IMR-90 (cell line): ENCODE results near the gene PRKACA. TPM values are rescaled to one million over a fixed set of nuclear protein-coding genes. Genes with fewer than 3 reads are reported as not detected.

Source experiments
- ATAC-seq: fragments of 200-7000 bp; cut with Tn5 transposase; 2 replicates; pipeline ENCODE4 v1.9.1; 2020; ENCODE audit warnings: low read depth, mild to moderate bottlenecking, moderate library complexity
- BruUV-seq: library from RNA; stranded (reverse); fragments of 400-500 nt; replicated peaks from 2 replicates; lab custom pipeline; 2021; lab: Mats Ljungman, UMichigan
- CTCF ChIA-PET: fragments of 300-600 bp; formaldehyde crosslinking; extraction: SDS; loops from one replicate; lab custom pipeline; 2021; ENCODE audit warnings: antibody characterized with exemption; lab: Yijun Ruan, JAX
- POLR2A ChIA-PET: fragments of 300-600 bp; sonication (Branson Sonifier 250); formaldehyde crosslinking; loops from one replicate; lab custom pipeline; 2022; ENCODE audit warnings: antibody characterized with exemption; ENCODE audit not compliant: unreplicated experiment; lab: Charles Lee
- DNase-seq: peaks from one replicate; pipeline ENCODE4 v3.0.0; 2013
- H2AFZ ChIP-seq: replicated peaks from 2 replicates; pipeline ENCODE3; 2013; ENCODE audit warnings: low read length, mild to moderate bottlenecking; ENCODE audit not compliant: poor library complexity
- H2AK5ac ChIP-seq: 2 replicates; pipeline ENCODE4 v1.6.1; 2013; ENCODE audit warnings: low read depth, low read length, inconsistent platforms
- H2AK9ac ChIP-seq: replicated peaks from 2 replicates; pipeline ENCODE3; 2013; ENCODE audit warnings: mild to moderate bottlenecking, low read depth, low read length, moderate library complexity; ENCODE audit not compliant: poor library complexity
- H2BK120ac ChIP-seq: 2 replicates; pipeline ENCODE4 v1.6.1; 2013; ENCODE audit warnings: low read depth, low read length, inconsistent platforms
- H2BK15ac ChIP-seq: 3 replicates; pipeline ENCODE4 v1.6.1; 2013; ENCODE audit warnings: low read depth, low read length, inconsistent platforms
- H2BK20ac ChIP-seq: 2 replicates; pipeline ENCODE4 v1.6.1; 2013; ENCODE audit warnings: low read depth, mild to moderate bottlenecking, inconsistent platforms, low read length, moderate library complexity
- H2BK5ac ChIP-seq: 2 replicates; pipeline ENCODE4 v1.6.1; 2013; ENCODE audit warnings: mild to moderate bottlenecking, low read depth, low read length, inconsistent platforms; ENCODE audit not compliant: poor library complexity, severe bottlenecking
- H3K14ac ChIP-seq: replicated peaks from 2 replicates; pipeline ENCODE4 v1.6.1; 2013; ENCODE audit warnings: low read depth, low read length, inconsistent platforms
- H3K18ac ChIP-seq: 2 replicates; pipeline ENCODE4 v1.6.1; 2013; ENCODE audit warnings: low read depth, low read length, control low read depth
- H3K23ac ChIP-seq: 2 replicates; pipeline ENCODE4 v1.6.1; 2013; ENCODE audit warnings: low read depth, low read length, inconsistent platforms
- H3K27ac ChIP-seq: 2 replicates; pipeline ENCODE4 v1.5.1; 2013; ENCODE audit warnings: mild to moderate bottlenecking, control low read depth, low read length; ENCODE audit not compliant: insufficient read depth
- H3K27me3 ChIP-seq: 2 replicates; pipeline ENCODE4 v1.6.1; 2013; ENCODE audit warnings: low read length; ENCODE audit not compliant: control insufficient read depth, insufficient read depth
- H3K36me3 ChIP-seq: 2 replicates; pipeline ENCODE4 v1.6.1; 2013; ENCODE audit warnings: low read length, mixed read lengths; ENCODE audit not compliant: control insufficient read depth, insufficient read depth
- H3K4ac ChIP-seq: 2 replicates; pipeline ENCODE4 v1.6.1; 2013; ENCODE audit warnings: low read depth, low read length, inconsistent platforms
- H3K4me1 ChIP-seq: 2 replicates; pipeline ENCODE4 v1.6.1; 2013; ENCODE audit warnings: low read length, mixed read lengths; ENCODE audit not compliant: control insufficient read depth, insufficient read depth
- H3K4me2 ChIP-seq: 2 replicates; pipeline ENCODE4 v1.6.1; 2013; ENCODE audit warnings: low read depth, mild to moderate bottlenecking, control low read depth, low read length, moderate library complexity
- H3K4me3 ChIP-seq: 2 replicates; pipeline ENCODE4 v1.5.1; 2013; ENCODE audit warnings: low read depth, mild to moderate bottlenecking, control low read depth, low read length, moderate library complexity; ENCODE audit not compliant: insufficient read depth
- H3K56ac ChIP-seq: 2 replicates; pipeline ENCODE4 v1.6.1; 2013; ENCODE audit warnings: low read length, inconsistent platforms; ENCODE audit not compliant: insufficient read depth; ENCODE audit errors: extremely low read depth
- H3K79me1 ChIP-seq, 2 experiments: 2 replicates each; pipeline ENCODE4 v1.6.1; 2013; ENCODE audit warnings: low read length in 2 of 2, inconsistent platforms in 1 of 2, low read depth in 1 of 2
- H3K9ac ChIP-seq: 2 replicates; pipeline ENCODE4 v1.6.1; 2013; ENCODE audit warnings: low read depth, low read length, control low read depth
- H3K9me1 ChIP-seq: 2 replicates; pipeline ENCODE4 v1.6.1; 2013; ENCODE audit warnings: low read length, inconsistent platforms; ENCODE audit not compliant: insufficient read depth
- H3K9me3 ChIP-seq: 2 replicates; pipeline ENCODE4 v1.6.1; 2013; ENCODE audit warnings: low read length; ENCODE audit not compliant: control insufficient read depth, insufficient read depth
- H4K20me1 ChIP-seq: 2 replicates; pipeline ENCODE4 v1.6.1; 2013; ENCODE audit warnings: low read length, inconsistent platforms; ENCODE audit not compliant: insufficient read depth
- H4K5ac ChIP-seq: 2 replicates; pipeline ENCODE4 v1.6.1; 2013; ENCODE audit warnings: mild to moderate bottlenecking, low read depth, low read length, control low read depth
- H4K8ac ChIP-seq, 2 experiments: 2 replicates each; pipeline ENCODE4 v1.6.1; 2013; ENCODE audit warnings: low read depth in 2 of 2, low read length in 2 of 2, control low read depth in 1 of 2, inconsistent platforms in 1 of 2
- H4K91ac ChIP-seq: 2 replicates; pipeline ENCODE4 v1.6.1; 2013; ENCODE audit warnings: low read depth, low read length, inconsistent platforms; ENCODE audit not compliant: insufficient read depth
- BHLHE40 ChIP-seq: fragments of 150-350 bp; IDR thresholded peaks from 2 replicates; pipeline ENCODE4 v1.6.1; 2016; ENCODE audit warnings: mild to moderate bottlenecking, low read depth, low read length
- CEBPB ChIP-seq: IDR thresholded peaks from 2 replicates; pipeline ENCODE4 v1.6.1; 2012; ENCODE audit warnings: low read depth, low read length, improper control_type of control experiment
- CTCF ChIP-seq: conservative IDR thresholded peaks from 2 replicates; pipeline ENCODE4 v1.5.1; 2012; ENCODE audit warnings: mild to moderate bottlenecking, low read depth, low read length, improper control_type of control experiment
- FOS ChIP-seq: fragments of 150-350 bp; IDR thresholded peaks from 2 replicates; pipeline ENCODE4 v1.6.1; 2016; ENCODE audit warnings: low read depth, low read length
- MAFK ChIP-seq: IDR thresholded peaks from 2 replicates; pipeline ENCODE4 v1.6.1; 2012; ENCODE audit warnings: low read depth, low read length, improper control_type of control experiment
- MAZ ChIP-seq: IDR thresholded peaks from 2 replicates; pipeline ENCODE4 v1.6.1; 2012; ENCODE audit warnings: low read depth, mild to moderate bottlenecking, low read length, improper control_type of control experiment, moderate library complexity, borderline replicate concordance
- MXI1 ChIP-seq: IDR thresholded peaks from 2 replicates; pipeline ENCODE4 v1.6.1; 2012; ENCODE audit warnings: low read depth, mild to moderate bottlenecking, low read length, moderate library complexity, borderline replicate concordance
- NFE2L2 ChIP-seq: fragments of 150-350 bp; IDR thresholded peaks from 2 replicates; pipeline ENCODE4 v1.6.1; 2016; ENCODE audit warnings: low read depth, mild to moderate bottlenecking, low read length
- POLR2A ChIP-seq: IDR thresholded peaks from 2 replicates; pipeline ENCODE4 v1.6.1; 2012; ENCODE audit warnings: mild to moderate bottlenecking, low read depth, low read length
- RCOR1 ChIP-seq: IDR thresholded peaks from 2 replicates; pipeline ENCODE4 v1.6.1; 2012; ENCODE audit warnings: mild to moderate bottlenecking, low read length, improper control_type of control experiment; ENCODE audit not compliant: insufficient replicate concordance
- RFX5 ChIP-seq: IDR thresholded peaks from 2 replicates; pipeline ENCODE4 v1.8.0; 2012; ENCODE audit warnings: low read depth, mild to moderate bottlenecking, low read length, moderate library complexity
- SMC3 ChIP-seq: fragments of 150-350 bp; IDR thresholded peaks from 2 replicates; pipeline ENCODE4 v1.6.1; 2016; ENCODE audit warnings: low read depth, mild to moderate bottlenecking, antibody characterized with exemption, low read length, moderate library complexity
- WGBS, 2 experiments: methylation state at CpG; one replicate each; pipeline versions ENCODE4 v1.1.5 to v1.1.7; 2013; ENCODE audit warnings: missing lambda C conversion rate in 2 of 2; ENCODE audit not compliant: insufficient read length in 1 of 2; ENCODE audit errors: extremely low coverage in 2 of 2; 5-methylcytosine and 5-hydroxymethylcytosine counted together
- dilution Hi-C: fragments of 300-500 bp; cut with HindIII; formaldehyde crosslinking; loops from one replicate; pipeline ENCODE4 v1.14.3; 2018; ENCODE audit warnings: low sequenced_read_pairs; ENCODE audit not compliant: unreplicated experiment
- in situ Hi-C: fragments of 300-500 bp; cut with MboI; formaldehyde crosslinking; loops from 3 replicates; pipeline ENCODE4 v1.14.3; 2019; ENCODE audit warnings: low sequenced_read_pairs, inconsistent platforms, mixed read lengths
- intact Hi-C: fragments of 100-400 bp; cut with micrococcal nuclease; formaldehyde crosslinking; loops from 2 replicates; pipeline ENCODE4 v1.10.0; 2022
- polyA plus RNA-seq, 3 experiments: library from polyadenylated mRNA; depleted of rRNA; stranded (reverse); fragments of >200 nt; gene quantifications; 2 replicates each; pipeline ENCODE4 v1.2.3, GENCODE V29; 2012; ENCODE audit warnings: low replicate concordance in 1 of 3
- total RNA-seq: library from RNA; depleted of rRNA; stranded (reverse); fragments of >200 nt; gene quantifications from 2 replicates; pipeline ENCODE4 v1.2.3, GENCODE V29; 2012
- TF ChIP-seq, protein P1 (sequence below): fragments of 150-350 bp; IDR thresholded peaks from 2 replicates; pipeline ENCODE4 v1.6.1; 2017; ENCODE audit warnings: mild to moderate bottlenecking, antibody characterized with exemption, low read length, low read depth
- TF ChIP-seq, protein P2 (sequence below): fragments of 150-350 bp; IDR thresholded peaks from 2 replicates; pipeline ENCODE4 v1.6.1; 2016; ENCODE audit warnings: low read depth, mild to moderate bottlenecking, low read length, moderate library complexity, borderline replicate concordance

Gene PRKACA
- total and polyA plus RNA-seq, 2 of the 4 experiments (the other 2 are of a cell fraction): 18.1 to 94.5 TPM

DNA sequence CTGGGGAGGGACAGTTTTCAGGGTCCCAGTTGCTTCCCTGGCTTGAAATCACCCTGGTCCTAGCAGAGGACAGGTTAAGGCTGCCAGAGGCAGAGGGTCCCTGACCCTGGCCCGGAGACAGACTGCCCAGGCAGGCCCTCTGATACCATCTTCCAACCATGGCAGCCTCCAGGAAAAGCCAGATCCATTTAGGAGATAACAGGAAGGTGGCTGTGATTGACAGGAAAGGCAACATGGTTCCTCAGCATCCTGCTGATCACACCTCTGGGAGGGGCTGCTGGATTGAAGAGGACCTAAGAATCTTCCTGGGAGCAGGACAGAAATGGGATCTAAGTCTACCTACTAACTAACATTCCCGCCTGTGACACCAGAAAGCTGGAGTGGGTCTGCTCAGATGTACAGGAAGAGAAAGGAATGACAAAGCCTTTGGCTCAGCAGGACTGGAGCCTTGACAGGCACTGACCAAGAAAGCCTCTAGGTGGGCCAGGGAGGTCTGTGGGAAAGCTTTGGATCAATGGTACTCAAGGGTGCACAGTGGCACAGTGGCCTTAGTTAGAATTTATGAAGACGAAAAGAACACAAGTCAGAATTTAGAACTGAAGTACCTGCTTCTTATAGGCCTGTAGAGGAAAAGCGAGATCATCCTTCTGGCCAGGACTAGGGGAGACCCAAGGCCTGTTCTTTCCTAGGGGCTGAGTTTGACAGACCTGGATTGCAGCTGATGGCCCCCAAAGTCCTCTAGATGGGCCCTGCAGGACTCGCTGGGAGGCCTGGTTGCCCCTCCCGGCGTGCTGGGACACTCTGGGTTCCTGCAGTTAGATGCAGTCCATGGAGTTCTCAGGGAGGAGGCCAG, 2.3 kb upstream of the PRKACA start:
- DNase-seq (no peak), ATAC-seq (no peak)
- BruUV-seq: no TSS peak
- Histone ChIP-seq H3K9ac (no peak overlapping the region), H2AK5ac (0 out of 2 replicates have a peak overlapping the region, but pooled peaks have one; percentile 2), H4K8ac (peak overlapping the region; percentile 80 to 89; a peak in 2 of 4 replicates), H3K79me1 (peaks cover 0 to 38% of the 10 kb centered on the region in 2 experiments; a peak in 3 of 4 replicates), H3K36me3 (no peaks in the 10 kb centered on the region), H4K91ac (no peak overlapping the region), H3K9me3 (no peaks in the 10 kb centered on the region), H3K27ac (peak overlapping the region; percentile 54; the same call in 1 of the 2 replicates), H3K56ac (no peak overlapping the region), H3K4me1 (peaks cover 15% of the 10 kb centered on the region), H3K14ac (no peak overlapping the region), H3K9me1 (peaks cover 8% of the 10 kb centered on the region; the same call in 1 of the 2 replicates), H3K4me2 (no peak overlapping the region), H3K18ac (no peak overlapping the region), H4K5ac (no peak overlapping the region), H3K4ac (no peak overlapping the region), H2BK15ac (no peak overlapping the region; the same call in 2 of the 3 replicates), H2BK5ac (no peak overlapping the region), H2AFZ (no peak overlapping the region), H3K23ac (no peak overlapping the region), H3K4me3 (no peak overlapping the region), H2BK120ac (no peak overlapping the region), H4K20me1 (peaks cover 8% of the 10 kb centered on the region), H2BK20ac (no peak overlapping the region), H2AK9ac (peak overlapping the region; percentile 82), H3K27me3 (no peaks in the 10 kb centered on the region)
- POLR2A ChIA-PET: no interaction called here
- intact Hi-C loops: no loop called here
- in situ Hi-C loops: no loop called here
- CTCF ChIA-PET: interaction anchor here (1.0 kb wide), 1 partner anchor 17 kb away, joined by 4 read pairs; the partner anchor contains the start of gene ASF1B
- dilution Hi-C loops: no loop called here
- WGBS, 2 experiments: 100% methylated on average over 5 of the region's 7 CpGs; no CpG with 5 or more reads in 1 of the 2 experiments
- TF ChIP-seq, protein P1, sequence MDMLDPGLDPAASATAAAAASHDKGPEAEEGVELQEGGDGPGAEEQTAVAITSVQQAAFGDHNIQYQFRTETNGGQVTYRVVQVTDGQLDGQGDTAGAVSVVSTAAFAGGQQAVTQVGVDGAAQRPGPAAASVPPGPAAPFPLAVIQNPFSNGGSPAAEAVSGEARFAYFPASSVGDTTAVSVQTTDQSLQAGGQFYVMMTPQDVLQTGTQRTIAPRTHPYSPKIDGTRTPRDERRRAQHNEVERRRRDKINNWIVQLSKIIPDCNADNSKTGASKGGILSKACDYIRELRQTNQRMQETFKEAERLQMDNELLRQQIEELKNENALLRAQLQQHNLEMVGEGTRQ: no peak
- TF ChIP-seq CEBPB (no peak), BHLHE40 (no peak), MAFK (no peak), MXI1 (no peak), FOS (no peak), NFE2L2 (no peak), RFX5 (no peak), SMC3 (no peak), MAZ (no peak), POLR2A (no peak), RCOR1 (no peak), CTCF (no peak)
- TF ChIP-seq, protein P2, sequence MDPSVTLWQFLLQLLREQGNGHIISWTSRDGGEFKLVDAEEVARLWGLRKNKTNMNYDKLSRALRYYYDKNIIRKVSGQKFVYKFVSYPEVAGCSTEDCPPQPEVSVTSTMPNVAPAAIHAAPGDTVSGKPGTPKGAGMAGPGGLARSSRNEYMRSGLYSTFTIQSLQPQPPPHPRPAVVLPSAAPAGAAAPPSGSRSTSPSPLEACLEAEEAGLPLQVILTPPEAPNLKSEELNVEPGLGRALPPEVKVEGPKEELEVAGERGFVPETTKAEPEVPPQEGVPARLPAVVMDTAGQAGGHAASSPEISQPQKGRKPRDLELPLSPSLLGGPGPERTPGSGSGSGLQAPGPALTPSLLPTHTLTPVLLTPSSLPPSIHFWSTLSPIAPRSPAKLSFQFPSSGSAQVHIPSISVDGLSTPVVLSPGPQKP: no peak
